Measurements from ENCODE around the gene ZNF705A.
"Not testable (repeated sequence)": the region's sequence is repeated elsewhere in the genome, so short reads cannot be mapped to it uniquely, and the experiment has no call there.

DNA sequence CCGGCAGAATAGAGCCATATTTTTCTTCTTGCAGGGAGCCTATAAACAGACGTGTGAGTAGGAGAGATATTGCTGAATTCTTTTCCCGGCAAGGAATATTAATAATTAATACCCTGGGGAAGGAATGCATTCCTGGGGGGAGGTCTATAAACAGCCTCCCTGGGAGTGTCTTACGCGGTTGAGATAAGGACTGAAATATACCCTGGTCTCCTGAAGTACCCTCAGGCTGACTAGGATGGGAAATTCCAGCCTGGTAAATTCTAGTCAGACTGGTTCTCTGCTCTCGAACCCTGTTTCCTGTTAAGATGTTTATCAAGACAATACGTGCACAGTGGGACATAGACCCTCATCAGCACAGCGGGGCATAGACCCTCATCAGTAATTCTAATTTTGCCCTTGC, 15.2 kb upstream of the ZNF705A start:
- TF ChIP-seq CTCF, POLR2A (IDR thresholded peaks at IDR 0.05): not testable (repeated sequence)

Data from right lobe of liver (tissue), 4 donors.